ENCODE results near the gene FSCN2.

DNA sequence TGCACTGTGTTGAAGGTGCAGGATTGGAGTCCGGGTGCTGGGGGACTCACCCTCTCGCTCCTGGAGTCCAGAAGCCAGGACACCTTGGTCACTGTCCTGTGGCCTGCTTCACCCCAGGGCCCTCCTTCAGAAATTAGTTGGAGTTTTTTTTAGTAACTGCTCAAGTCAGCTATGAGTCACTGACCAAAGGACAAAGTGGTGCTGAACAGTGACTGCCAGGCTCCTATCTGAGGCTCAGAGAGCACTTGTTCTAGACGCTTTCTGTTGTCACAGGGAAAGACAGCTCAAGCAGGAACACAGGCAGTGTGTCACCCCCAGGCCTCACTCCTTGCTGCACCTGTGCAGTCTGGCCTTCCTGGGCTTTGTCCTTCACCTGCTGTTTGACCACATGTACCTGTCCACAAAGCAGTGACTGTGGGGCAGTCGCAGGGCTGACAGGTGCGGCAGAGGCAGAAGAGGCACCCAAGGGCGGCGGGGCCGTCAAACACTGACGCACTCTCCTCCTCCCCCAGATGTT is 28.1 kb downstream of the FSCN2 start:
- no peak for TF ChIP-seq MAFK (IDR thresholded peaks at IDR 0.05; ENCODE audit: low read depth, low read length)
- no peak for TF ChIP-seq POLR2A (IDR thresholded peaks at IDR 0.05; ENCODE audit: low read depth, low read length)
- TF ChIP-seq, protein P1, sequence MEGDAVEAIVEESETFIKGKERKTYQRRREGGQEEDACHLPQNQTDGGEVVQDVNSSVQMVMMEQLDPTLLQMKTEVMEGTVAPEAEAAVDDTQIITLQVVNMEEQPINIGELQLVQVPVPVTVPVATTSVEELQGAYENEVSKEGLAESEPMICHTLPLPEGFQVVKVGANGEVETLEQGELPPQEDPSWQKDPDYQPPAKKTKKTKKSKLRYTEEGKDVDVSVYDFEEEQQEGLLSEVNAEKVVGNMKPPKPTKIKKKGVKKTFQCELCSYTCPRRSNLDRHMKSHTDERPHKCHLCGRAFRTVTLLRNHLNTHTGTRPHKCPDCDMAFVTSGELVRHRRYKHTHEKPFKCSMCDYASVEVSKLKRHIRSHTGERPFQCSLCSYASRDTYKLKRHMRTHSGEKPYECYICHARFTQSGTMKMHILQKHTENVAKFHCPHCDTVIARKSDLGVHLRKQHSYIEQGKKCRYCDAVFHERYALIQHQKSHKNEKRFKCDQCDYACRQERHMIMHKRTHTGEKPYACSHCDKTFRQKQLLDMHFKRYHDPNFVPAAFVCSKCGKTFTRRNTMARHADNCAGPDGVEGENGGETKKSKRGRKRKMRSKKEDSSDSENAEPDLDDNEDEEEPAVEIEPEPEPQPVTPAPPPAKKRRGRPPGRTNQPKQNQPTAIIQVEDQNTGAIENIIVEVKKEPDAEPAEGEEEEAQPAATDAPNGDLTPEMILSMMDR (conservative IDR thresholded peaks at IDR 0.05; ENCODE audit: low read depth, low read length), result no peak
- TF ChIP-seq, protein P2, sequence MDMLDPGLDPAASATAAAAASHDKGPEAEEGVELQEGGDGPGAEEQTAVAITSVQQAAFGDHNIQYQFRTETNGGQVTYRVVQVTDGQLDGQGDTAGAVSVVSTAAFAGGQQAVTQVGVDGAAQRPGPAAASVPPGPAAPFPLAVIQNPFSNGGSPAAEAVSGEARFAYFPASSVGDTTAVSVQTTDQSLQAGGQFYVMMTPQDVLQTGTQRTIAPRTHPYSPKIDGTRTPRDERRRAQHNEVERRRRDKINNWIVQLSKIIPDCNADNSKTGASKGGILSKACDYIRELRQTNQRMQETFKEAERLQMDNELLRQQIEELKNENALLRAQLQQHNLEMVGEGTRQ (IDR thresholded peaks at IDR 0.05; ENCODE audit: low read depth, low read length), result no peak
- TF ChIP-seq BHLHE40 (IDR thresholded peaks at IDR 0.05; ENCODE audit: low read depth, low read length), result no peak
- TF ChIP-seq RFX5 (IDR thresholded peaks at IDR 0.05; ENCODE audit: low read depth, low read length), result no peak
- no peak for TF ChIP-seq CEBPB (IDR thresholded peaks at IDR 0.05; ENCODE audit: low read depth, low read length)
- TF ChIP-seq RCOR1 (IDR thresholded peaks at IDR 0.05; ENCODE audit: insufficient replicate concordance, low read length), result no peak
- TF ChIP-seq RAD21 (IDR thresholded peaks at IDR 0.05; ENCODE audit: low read length), result no peak
- TF ChIP-seq NFE2L2 (IDR thresholded peaks at IDR 0.05; ENCODE audit: low read depth, low read length), result no peak
- no peak for TF ChIP-seq SMC3 (IDR thresholded peaks at IDR 0.05; ENCODE audit: low read depth, low read length)
- TF ChIP-seq MAZ (IDR thresholded peaks at IDR 0.05; ENCODE audit: borderline replicate concordance, low read depth, low read length), result no peak

All from IMR-90 (cell line).